Neutrophil (primary cell): ENCODE results near the gene EYS.

Source experiments
- H3K27ac ChIP-seq: fragments of 200-600 bp; sonication (generic); 2 replicates; pipeline ENCODE4 v1.5.1; 2016; ENCODE audit warnings: mild to moderate bottlenecking, moderate library complexity
- H3K27me3 ChIP-seq: fragments of 200-600 bp; sonication (generic); 2 replicates; pipeline ENCODE4 v1.6.0; 2016; ENCODE audit warnings: mild to moderate bottlenecking
- H3K36me3 ChIP-seq: fragments of 200-600 bp; sonication (generic); 2 replicates; pipeline ENCODE4 v1.5.1; 2017
- H3K4me1 ChIP-seq, 2 experiments: fragments of 200-600 bp in 1 of 2; sonication (generic) in 1 of 2; 1 replicate in 1 of 2; 2 replicates in 1 of 2; pipeline versions ENCODE4 v1.5.1 to v1.6.1; 2013 to 2016; ENCODE audit warnings: low read depth in 1 of 2, low read length in 1 of 2, mild to moderate bottlenecking in 1 of 2, moderate library complexity in 1 of 2; ENCODE audit not compliant: control insufficient read depth in 1 of 2, insufficient read depth in 1 of 2
- H3K4me3 ChIP-seq, 2 experiments: fragments of 200-600 bp in 1 of 2; sonication (generic) in 1 of 2; 1 replicate in 1 of 2; 2 replicates in 1 of 2; pipeline ENCODE4 v1.5.1; 2013 to 2016; ENCODE audit warnings: low read depth in 1 of 2, low read length in 1 of 2, mild to moderate bottlenecking in 1 of 2, moderate library complexity in 1 of 2
- H3K9me3 ChIP-seq: fragments of 200-600 bp; sonication (generic); 2 replicates; pipeline ENCODE4 v1.5.1; 2016
- TF ChIP-seq, protein P1 (sequence below): fragments of 200-600 bp; sonication (generic); IDR thresholded peaks from 2 replicates; pipeline ENCODE4 v1.5.1; 2016; ENCODE audit warnings: antibody characterized with exemption

The EYS gene

DNA sequence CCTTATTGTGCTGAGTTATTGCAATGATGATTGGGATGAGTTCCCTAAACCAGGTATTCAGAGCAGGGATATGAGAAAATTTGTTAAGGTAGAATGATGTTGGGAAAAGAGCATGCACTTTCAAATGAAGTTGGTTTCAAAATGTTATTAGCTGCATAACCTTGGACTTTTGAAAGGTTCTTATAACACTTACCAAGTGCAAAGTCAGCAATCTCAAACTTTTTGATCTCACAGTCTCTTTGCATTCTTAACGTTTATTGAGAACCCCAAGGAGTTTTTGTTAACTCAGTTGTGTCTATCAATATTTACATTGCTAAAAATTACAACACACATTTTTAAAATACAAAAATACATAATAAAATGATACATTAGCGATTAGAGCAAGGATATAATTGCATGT is 1269.0 kb downstream of the EYS start:
- no peaks in the 10 kb centered on the region for H3K4me1 ChIP-seq
- H3K27me3 ChIP-seq: no peaks in the 10 kb centered on the region
- TF ChIP-seq, protein P1, sequence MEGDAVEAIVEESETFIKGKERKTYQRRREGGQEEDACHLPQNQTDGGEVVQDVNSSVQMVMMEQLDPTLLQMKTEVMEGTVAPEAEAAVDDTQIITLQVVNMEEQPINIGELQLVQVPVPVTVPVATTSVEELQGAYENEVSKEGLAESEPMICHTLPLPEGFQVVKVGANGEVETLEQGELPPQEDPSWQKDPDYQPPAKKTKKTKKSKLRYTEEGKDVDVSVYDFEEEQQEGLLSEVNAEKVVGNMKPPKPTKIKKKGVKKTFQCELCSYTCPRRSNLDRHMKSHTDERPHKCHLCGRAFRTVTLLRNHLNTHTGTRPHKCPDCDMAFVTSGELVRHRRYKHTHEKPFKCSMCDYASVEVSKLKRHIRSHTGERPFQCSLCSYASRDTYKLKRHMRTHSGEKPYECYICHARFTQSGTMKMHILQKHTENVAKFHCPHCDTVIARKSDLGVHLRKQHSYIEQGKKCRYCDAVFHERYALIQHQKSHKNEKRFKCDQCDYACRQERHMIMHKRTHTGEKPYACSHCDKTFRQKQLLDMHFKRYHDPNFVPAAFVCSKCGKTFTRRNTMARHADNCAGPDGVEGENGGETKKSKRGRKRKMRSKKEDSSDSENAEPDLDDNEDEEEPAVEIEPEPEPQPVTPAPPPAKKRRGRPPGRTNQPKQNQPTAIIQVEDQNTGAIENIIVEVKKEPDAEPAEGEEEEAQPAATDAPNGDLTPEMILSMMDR: no peak
- no peaks in the 10 kb centered on the region for H3K9me3 ChIP-seq
- H3K36me3 ChIP-seq: no peaks in the 10 kb centered on the region
- H3K4me3 ChIP-seq: no peak overlapping the region
- H3K27ac ChIP-seq: no peak overlapping the region

DNA sequence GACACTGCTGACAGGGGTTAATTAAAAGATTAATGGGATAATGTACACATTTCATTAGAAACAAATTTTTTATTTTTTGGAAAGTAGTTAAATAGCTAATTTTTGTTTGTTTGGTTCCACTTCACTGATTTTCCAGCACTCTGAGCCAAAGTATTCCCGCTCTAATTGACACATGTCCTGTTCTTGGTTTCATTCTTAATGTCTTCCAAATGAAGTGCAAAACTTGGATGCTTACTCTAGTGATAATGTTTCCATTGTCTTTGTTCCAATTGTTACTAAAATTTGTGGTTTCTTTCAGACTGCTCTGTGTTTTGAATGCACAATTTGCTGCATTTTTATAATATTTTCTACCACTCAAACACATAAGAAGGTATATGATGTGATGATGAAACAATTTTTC is 1277.1 kb downstream of the EYS start:
- H3K36me3 ChIP-seq: no peaks in the 10 kb centered on the region
- TF ChIP-seq, protein P1: no peak
- no peaks in the 10 kb centered on the region for H3K4me1 ChIP-seq
- H3K4me3 ChIP-seq: no peak overlapping the region
- no peak overlapping the region for H3K27ac ChIP-seq
- no peaks in the 10 kb centered on the region for H3K27me3 ChIP-seq
- H3K9me3 ChIP-seq: no peaks in the 10 kb centered on the region

DNA sequence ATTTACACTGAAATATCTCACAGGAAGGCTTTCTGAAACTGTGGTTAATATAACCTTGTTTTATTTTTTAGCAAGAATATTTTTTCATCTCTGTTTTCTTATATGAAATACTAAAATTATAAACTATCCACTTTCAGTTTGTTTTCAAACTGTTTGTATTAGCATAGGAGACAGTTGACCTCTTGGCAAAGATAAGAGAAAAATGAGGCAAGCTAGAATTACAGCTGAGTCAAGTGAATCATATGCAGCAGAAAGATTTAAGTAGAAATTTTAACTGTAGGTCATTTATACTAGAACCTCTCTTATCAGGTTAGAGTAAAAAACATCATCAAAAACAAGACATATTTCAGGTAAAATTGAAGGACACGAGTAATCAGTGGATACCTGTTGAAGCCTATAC is 1278.8 kb downstream of the EYS start:
- Histone ChIP-seq H3K27ac (no peak overlapping the region), H3K4me3 (no peak overlapping the region)
- TF ChIP-seq, protein P1: no peak

DNA sequence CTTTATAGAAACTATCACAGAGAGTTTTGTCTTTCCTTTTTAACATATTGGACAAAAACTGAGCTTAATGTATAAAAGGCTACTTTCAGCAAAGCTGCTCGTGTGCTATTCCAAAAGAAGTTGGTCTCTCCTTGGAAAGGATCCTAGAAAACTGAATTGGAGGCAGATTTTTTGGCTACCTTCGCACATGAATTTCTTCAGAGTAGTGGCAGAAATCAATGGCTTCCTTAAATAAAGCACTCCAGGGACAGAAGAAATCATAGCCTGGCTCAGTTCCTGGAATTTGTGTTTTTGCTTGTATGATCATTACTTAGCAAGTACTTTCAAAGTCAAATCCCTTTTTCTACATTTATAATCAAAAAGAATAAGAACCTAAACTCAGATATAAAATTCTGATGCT is 1291.1 kb downstream of the EYS start:
- no peaks in the 10 kb centered on the region for H3K4me1 ChIP-seq
- H3K9me3 ChIP-seq: peaks cover 3% of the 10 kb centered on the region
- H3K36me3 ChIP-seq: no peaks in the 10 kb centered on the region
- no peak overlapping the region for H3K4me3 ChIP-seq
- no peak overlapping the region for H3K27ac ChIP-seq
- TF ChIP-seq, protein P1: no peak
- no peaks in the 10 kb centered on the region for H3K27me3 ChIP-seq

More for the DNA sequence above, 1278.8 kb downstream of the EYS start:
- Histone ChIP-seq H3K36me3 (no peaks in the 10 kb centered on the region), H3K27me3 (no peaks in the 10 kb centered on the region), H3K4me1 (no peaks in the 10 kb centered on the region), H3K9me3 (no peaks in the 10 kb centered on the region)

DNA sequence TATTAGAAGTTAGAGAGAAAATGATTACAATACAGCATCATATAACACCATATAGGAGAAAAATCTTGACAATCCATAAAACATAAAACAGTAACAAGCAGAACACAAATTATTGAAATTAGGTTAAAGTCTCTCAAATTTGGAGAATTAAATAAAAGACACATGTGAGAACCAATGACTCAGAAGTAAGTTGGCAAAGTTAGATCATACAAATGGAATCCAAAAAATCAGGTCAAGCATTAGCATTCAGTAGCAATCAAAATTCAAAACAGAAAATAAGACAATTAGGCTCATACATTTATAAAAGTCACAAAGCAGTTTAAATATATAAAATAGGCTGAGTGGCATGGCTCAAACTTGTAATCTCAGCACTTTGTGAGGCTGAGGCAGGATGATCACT is 1295.8 kb downstream of the EYS start:
- H3K36me3 ChIP-seq: no peaks in the 10 kb centered on the region
- TF ChIP-seq, protein P1: no peak
- H3K27me3 ChIP-seq: no peaks in the 10 kb centered on the region
- no peak overlapping the region for H3K27ac ChIP-seq
- H3K4me1 ChIP-seq: no peaks in the 10 kb centered on the region
- H3K4me3 ChIP-seq: no peak overlapping the region
- H3K9me3 ChIP-seq: peaks cover 3% of the 10 kb centered on the region

DNA sequence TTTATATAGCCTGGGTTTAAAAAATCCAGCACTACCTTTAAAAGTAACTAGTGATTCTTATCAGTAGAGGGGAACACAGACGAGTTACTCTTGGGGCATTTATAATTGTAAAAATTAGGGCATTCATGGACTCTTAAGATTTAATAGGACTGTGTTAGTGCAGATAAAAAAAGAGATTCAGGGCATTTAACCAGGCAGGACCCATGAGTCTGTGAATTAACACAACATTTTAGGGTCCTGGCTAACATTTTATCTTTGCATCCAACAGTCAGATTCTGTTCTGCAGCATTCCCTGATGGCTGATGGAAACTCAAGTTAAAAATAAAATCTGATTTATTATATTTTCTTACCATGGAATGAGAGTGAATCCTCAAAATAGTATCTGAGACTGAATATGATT is 1297.1 kb downstream of the EYS start:
- TF ChIP-seq, protein P1: no peak
- H3K4me1 ChIP-seq: no peaks in the 10 kb centered on the region
- no peak overlapping the region for H3K4me3 ChIP-seq
- no peak overlapping the region for H3K27ac ChIP-seq
- H3K36me3 ChIP-seq: no peaks in the 10 kb centered on the region
- peaks cover 3% of the 10 kb centered on the region for H3K9me3 ChIP-seq
- no peaks in the 10 kb centered on the region for H3K27me3 ChIP-seq
